Endothelial cell of umbilical vein (primary cell): ENCODE results near the gene AHNAK2. TPM values are rescaled to one million over a fixed set of nuclear protein-coding genes. Genes with fewer than 3 reads are reported as not detected.

ENCODE experiments used
- BruUV-seq: library from RNA; stranded (reverse); fragments of 400-500 nt; replicated peaks from 2 replicates; lab custom pipeline; 2021; lab: Mats Ljungman, UMichigan
- CTCF ChIA-PET: fragments of 300-600, 350-600 bp; sonication (Branson Sonifier 250); formaldehyde crosslinking; loops from one replicate; lab custom pipeline; 2021; ENCODE audit warnings: antibody characterized with exemption, inconsistent platforms; lab: Charles Lee
- POLR2A ChIA-PET: fragments of 300-600, 350-600 bp; sonication (Branson Sonifier 250); formaldehyde crosslinking; loops from one replicate; lab custom pipeline; 2021; ENCODE audit warnings: antibody characterized with exemption, inconsistent platforms; lab: Charles Lee
- DNase-seq: peaks from one replicate; pipeline ENCODE4 v3.0.0-alpha.2; 2011; ENCODE audit warnings: low read depth, low spot score
- FAIRE-seq: peaks from 2 replicates; lab custom pipeline; 2011; peaks lifted over from hg19 to GRCh38; lab: Jason Lieb, UNC
- H2AFZ ChIP-seq: 2 replicates; pipeline ENCODE4 v1.6.0; 2012; ENCODE audit warnings: low read depth, low read length, control low read depth, inconsistent platforms
- H3K27ac ChIP-seq: 2 replicates; pipeline ENCODE4 v1.5.1; 2011; ENCODE audit warnings: low read depth, mild to moderate bottlenecking, control low read depth, low read length, moderate library complexity; ENCODE audit not compliant: insufficient read depth
- H3K27me3 ChIP-seq, 2 experiments: 2 replicates each; pipeline versions ENCODE4 v1.6.0 to v1.6.1; 2011; ENCODE audit warnings: low read length in 2 of 2, mixed read lengths in 1 of 2; ENCODE audit not compliant: control insufficient read depth in 2 of 2, insufficient read depth in 2 of 2
- H3K36me3 ChIP-seq, 2 experiments: 2 replicates in 1 of 2; 3 replicates in 1 of 2; pipeline ENCODE4 v1.5.1; 2011; ENCODE audit warnings: low read length in 2 of 2, mild to moderate bottlenecking in 1 of 2, moderate library complexity in 1 of 2; ENCODE audit not compliant: control insufficient read depth in 2 of 2, insufficient read depth in 2 of 2; ENCODE audit errors: extremely low read depth in 1 of 2
- H3K4me1 ChIP-seq: 3 replicates; pipeline ENCODE4 v1.5.1; 2011; ENCODE audit warnings: mild to moderate bottlenecking, low read length; ENCODE audit not compliant: control insufficient read depth, insufficient read depth; ENCODE audit errors: extremely low read depth
- H3K4me2 ChIP-seq: 2 replicates; pipeline ENCODE4 v1.6.1; 2011; ENCODE audit warnings: low read length, control low read depth, mixed read lengths; ENCODE audit not compliant: insufficient read depth
- H3K4me3 ChIP-seq, 3 experiments: fragments of 200-600 bp in 1 of 3; sonication (generic), shearing (Covaris generic) in 1 of 3; replicated peaks in 1 of 3; 2 replicates each; pipeline ENCODE4 v1.5.1; 2011 to 2016; ENCODE audit warnings: control low read depth in 3 of 3, low read length in 3 of 3, mild to moderate bottlenecking in 2 of 3, inconsistent platforms in 1 of 3, low read depth in 1 of 3, moderate library complexity in 1 of 3; ENCODE audit not compliant: insufficient read depth in 1 of 3
- H3K79me2 ChIP-seq: 2 replicates; pipeline ENCODE4 v1.6.0; 2012; ENCODE audit warnings: low read length, inconsistent platforms; ENCODE audit not compliant: control insufficient read depth, insufficient read depth
- H3K9ac ChIP-seq: replicated peaks from 2 replicates; pipeline ENCODE3; 2011; ENCODE audit warnings: low read length, control low read depth; ENCODE audit not compliant: insufficient read depth; ENCODE audit errors: extremely low read depth
- H3K9me1 ChIP-seq: replicated peaks from 3 replicates; pipeline ENCODE4 v1.6.0; 2011; ENCODE audit warnings: mild to moderate bottlenecking, low read length; ENCODE audit not compliant: control insufficient read depth, insufficient read depth; ENCODE audit errors: extremely low read depth
- H3K9me3 ChIP-seq: replicated peaks from 2 replicates; pipeline ENCODE4 v1.5.1; 2012; ENCODE audit warnings: low read length, inconsistent platforms; ENCODE audit not compliant: control insufficient read depth, insufficient read depth
- H4K20me1 ChIP-seq: replicated peaks from 2 replicates; pipeline ENCODE3; 2011; ENCODE audit warnings: mild to moderate bottlenecking, low read length; ENCODE audit not compliant: control insufficient read depth, insufficient read depth; ENCODE audit errors: extremely low read depth
- EZH2 ChIP-seq: IDR thresholded peaks from 2 replicates; pipeline ENCODE4 v1.6.1; 2012; ENCODE audit warnings: borderline replicate concordance, low read depth, mild to moderate bottlenecking, moderate library complexity, low read length, inconsistent platforms; ENCODE audit not compliant: severe bottlenecking
- GATA2 ChIP-seq: IDR thresholded peaks from 2 replicates; pipeline ENCODE4 v1.7.0; 2011; ENCODE audit warnings: low read depth, mild to moderate bottlenecking, moderate library complexity, mixed read lengths, low read length; ENCODE audit not compliant: insufficient read length, insufficient read depth
- JUN ChIP-seq: IDR thresholded peaks from 2 replicates; pipeline ENCODE4 v1.6.1; 2011; ENCODE audit warnings: borderline replicate concordance, low read depth; ENCODE audit not compliant: insufficient read length, insufficient read depth
- POLR2A ChIP-seq: IDR thresholded peaks from 2 replicates; pipeline ENCODE4 v1.6.1; 2012; ENCODE audit warnings: low read depth, mild to moderate bottlenecking, control low read depth, low read length
- POLR2AphosphoS5 ChIP-seq: IDR thresholded peaks from 2 replicates; pipeline ENCODE4 v1.6.1; 2012; ENCODE audit warnings: low read depth, mild to moderate bottlenecking, control low read depth, low read length, moderate library complexity; ENCODE audit not compliant: insufficient read depth
- dilution Hi-C: fragments of 300-500 bp; cut with MboI; formaldehyde crosslinking; loops from one replicate; pipeline ENCODE4 v1.15.0; 2019; ENCODE audit warnings: low sequenced_read_pairs; ENCODE audit not compliant: extremely low pct_ligation_motif_present
- intact Hi-C: fragments of 100-400 bp; cut with micrococcal nuclease; formaldehyde crosslinking; loops from one replicate; pipeline ENCODE4 v1.10.0; 2022
- polyA plus RNA-seq, 4 experiments: library from polyadenylated mRNA; depleted of rRNA in 3 of 4; stranded (reverse) in 3 of 4; unstranded in 1 of 4; fragments of >200 nt; gene quantifications; 2 replicates each; pipeline versions ENCODE4 v1.2.1 to v1.2.3, GENCODE V29; 2011 to 2012; ENCODE audit warnings: missing spikeins in 1 of 4
- total RNA-seq: library from RNA; stranded (reverse); gene quantifications from 2 replicates; pipeline ENCODE4 v1.2.3, GENCODE V29; 2021
- TF ChIP-seq, protein P1 (sequence below), 2 donors: IDR thresholded peaks; 1 replicate in 1 of 2; 2 replicates in 1 of 2; pipeline ENCODE4 v1.5.1; 2011; ENCODE audit warnings: low read length in 2 of 2, mild to moderate bottlenecking in 2 of 2, moderate library complexity in 2 of 2, control low read depth in 1 of 2, inconsistent platforms in 1 of 2, low read depth in 1 of 2; ENCODE audit not compliant: insufficient read depth in 1 of 2; ENCODE audit errors: extremely low read depth in 1 of 2
- TF ChIP-seq, protein P2 (sequence below): IDR thresholded peaks from 2 replicates; pipeline ENCODE4 v1.6.1; 2011; ENCODE audit not compliant: insufficient read depth, insufficient read length

Gene AHNAK2
- total and polyA plus RNA-seq, 2 donors (not counting 3 experiments of a cell fraction or from before 2014, with no cell fraction given) = 17.7 to 68.7 TPM

- dilution Hi-C loops (no loop called here), intact Hi-C loops (no loop called here)
- H3K4me1 ChIP-seq = no peaks in the 10 kb centered on the region
- H3K9me3 ChIP-seq = no peaks in the 10 kb centered on the region
- H2AFZ ChIP-seq = no peak overlapping the region
- H3K36me3 ChIP-seq = no peaks in the 10 kb centered on the region
- H3K9ac ChIP-seq = no peak overlapping the region
- no TSS peak for BruUV-seq
- H3K4me3 ChIP-seq = no peak overlapping the region
- no peaks in the 10 kb centered on the region for H3K79me2 ChIP-seq
- no peak for TF ChIP-seq EZH2
- no peak for TF ChIP-seq JUN
- no peak for TF ChIP-seq GATA2
- TF ChIP-seq POLR2AphosphoS5 = no peak
- no peak for TF ChIP-seq POLR2A
- TF ChIP-seq, protein P1, sequence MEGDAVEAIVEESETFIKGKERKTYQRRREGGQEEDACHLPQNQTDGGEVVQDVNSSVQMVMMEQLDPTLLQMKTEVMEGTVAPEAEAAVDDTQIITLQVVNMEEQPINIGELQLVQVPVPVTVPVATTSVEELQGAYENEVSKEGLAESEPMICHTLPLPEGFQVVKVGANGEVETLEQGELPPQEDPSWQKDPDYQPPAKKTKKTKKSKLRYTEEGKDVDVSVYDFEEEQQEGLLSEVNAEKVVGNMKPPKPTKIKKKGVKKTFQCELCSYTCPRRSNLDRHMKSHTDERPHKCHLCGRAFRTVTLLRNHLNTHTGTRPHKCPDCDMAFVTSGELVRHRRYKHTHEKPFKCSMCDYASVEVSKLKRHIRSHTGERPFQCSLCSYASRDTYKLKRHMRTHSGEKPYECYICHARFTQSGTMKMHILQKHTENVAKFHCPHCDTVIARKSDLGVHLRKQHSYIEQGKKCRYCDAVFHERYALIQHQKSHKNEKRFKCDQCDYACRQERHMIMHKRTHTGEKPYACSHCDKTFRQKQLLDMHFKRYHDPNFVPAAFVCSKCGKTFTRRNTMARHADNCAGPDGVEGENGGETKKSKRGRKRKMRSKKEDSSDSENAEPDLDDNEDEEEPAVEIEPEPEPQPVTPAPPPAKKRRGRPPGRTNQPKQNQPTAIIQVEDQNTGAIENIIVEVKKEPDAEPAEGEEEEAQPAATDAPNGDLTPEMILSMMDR (IDR thresholded peaks at IDR 0.05; ENCODE audit: extremely low read depth in 1 of 2, insufficient read depth in 1 of 2, low read depth in 1 of 2, low read length in 2 of 2) = no peak
- TF ChIP-seq, protein P2, sequence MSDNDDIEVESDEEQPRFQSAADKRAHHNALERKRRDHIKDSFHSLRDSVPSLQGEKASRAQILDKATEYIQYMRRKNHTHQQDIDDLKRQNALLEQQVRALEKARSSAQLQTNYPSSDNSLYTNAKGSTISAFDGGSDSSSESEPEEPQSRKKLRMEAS = no peak
- POLR2A ChIA-PET = no interaction called here
- DNase-seq = no peak
- no peak overlapping the region for H3K27ac ChIP-seq
- H4K20me1 ChIP-seq = no peaks in the 10 kb centered on the region
- no peak for FAIRE-seq
- H3K27me3 ChIP-seq = peaks cover 6 to 9% of the 10 kb centered on the region in 2 experiments
- H3K9me1 ChIP-seq = no peaks in the 10 kb centered on the region
- CTCF ChIA-PET = no interaction called here
- no peak overlapping the region for H3K4me2 ChIP-seq
Observed at GRCh38 chr14:104913435-104913834, 64.7 kb downstream of the AHNAK2 start.
